ENCODE results near the gene ZNF296. TPM values are rescaled to one million over a fixed set of nuclear protein-coding genes. Genes with fewer than 3 reads are reported as not detected.
A peak's percentile ranks its signal among the peaks of the same experiment; 100 is the strongest.

Gene ZNF296
- total RNA-seq, 1 experiment from 2014 or later = 13.8 TPM

DNA sequence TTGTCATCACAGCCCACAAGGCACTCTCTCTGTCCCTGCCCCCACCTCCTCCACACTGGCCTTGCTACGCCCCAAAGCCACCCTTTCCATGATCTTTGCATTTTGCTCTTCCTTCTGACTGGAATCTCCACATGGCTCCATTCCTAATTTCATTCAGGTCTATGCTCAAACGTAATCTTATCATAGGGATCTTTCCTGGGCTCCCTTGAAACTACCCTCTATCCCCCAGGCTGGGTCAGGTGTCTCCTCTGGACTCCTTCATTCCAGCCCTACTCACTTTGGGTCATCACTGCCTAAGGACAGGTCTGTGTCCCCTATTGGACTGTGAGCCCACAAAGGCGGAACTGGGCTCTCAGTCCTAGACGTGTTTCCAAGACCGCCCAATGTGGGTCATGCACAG lies 5.9 kb upstream of the ZNF296 start (continued):
- TF ChIP-seq, protein P1, sequence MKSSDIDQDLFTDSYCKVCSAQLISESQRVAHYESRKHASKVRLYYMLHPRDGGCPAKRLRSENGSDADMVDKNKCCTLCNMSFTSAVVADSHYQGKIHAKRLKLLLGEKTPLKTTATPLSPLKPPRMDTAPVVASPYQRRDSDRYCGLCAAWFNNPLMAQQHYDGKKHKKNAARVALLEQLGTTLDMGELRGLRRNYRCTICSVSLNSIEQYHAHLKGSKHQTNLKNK (CRISPR knock-in tag; IDR thresholded peaks at IDR 0.05) = no peak
- TF ChIP-seq, protein P2, sequence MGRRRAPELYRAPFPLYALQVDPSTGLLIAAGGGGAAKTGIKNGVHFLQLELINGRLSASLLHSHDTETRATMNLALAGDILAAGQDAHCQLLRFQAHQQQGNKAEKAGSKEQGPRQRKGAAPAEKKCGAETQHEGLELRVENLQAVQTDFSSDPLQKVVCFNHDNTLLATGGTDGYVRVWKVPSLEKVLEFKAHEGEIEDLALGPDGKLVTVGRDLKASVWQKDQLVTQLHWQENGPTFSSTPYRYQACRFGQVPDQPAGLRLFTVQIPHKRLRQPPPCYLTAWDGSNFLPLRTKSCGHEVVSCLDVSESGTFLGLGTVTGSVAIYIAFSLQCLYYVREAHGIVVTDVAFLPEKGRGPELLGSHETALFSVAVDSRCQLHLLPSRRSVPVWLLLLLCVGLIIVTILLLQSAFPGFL (CRISPR knock-in tag; IDR thresholded peaks at IDR 0.05; ENCODE audit: borderline replicate concordance) = no peak
- TF ChIP-seq PRRX2 (CRISPR knock-in tag; IDR thresholded peaks at IDR 0.05) (no peak), GTF2I (CRISPR knock-in tag; conservative IDR thresholded peaks at IDR 0.05) (no peak)
- TF ChIP-seq, protein P3, sequence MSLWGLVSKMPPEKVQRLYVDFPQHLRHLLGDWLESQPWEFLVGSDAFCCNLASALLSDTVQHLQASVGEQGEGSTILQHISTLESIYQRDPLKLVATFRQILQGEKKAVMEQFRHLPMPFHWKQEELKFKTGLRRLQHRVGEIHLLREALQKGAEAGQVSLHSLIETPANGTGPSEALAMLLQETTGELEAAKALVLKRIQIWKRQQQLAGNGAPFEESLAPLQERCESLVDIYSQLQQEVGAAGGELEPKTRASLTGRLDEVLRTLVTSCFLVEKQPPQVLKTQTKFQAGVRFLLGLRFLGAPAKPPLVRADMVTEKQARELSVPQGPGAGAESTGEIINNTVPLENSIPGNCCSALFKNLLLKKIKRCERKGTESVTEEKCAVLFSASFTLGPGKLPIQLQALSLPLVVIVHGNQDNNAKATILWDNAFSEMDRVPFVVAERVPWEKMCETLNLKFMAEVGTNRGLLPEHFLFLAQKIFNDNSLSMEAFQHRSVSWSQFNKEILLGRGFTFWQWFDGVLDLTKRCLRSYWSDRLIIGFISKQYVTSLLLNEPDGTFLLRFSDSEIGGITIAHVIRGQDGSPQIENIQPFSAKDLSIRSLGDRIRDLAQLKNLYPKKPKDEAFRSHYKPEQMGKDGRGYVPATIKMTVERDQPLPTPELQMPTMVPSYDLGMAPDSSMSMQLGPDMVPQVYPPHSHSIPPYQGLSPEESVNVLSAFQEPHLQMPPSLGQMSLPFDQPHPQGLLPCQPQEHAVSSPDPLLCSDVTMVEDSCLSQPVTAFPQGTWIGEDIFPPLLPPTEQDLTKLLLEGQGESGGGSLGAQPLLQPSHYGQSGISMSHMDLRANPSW (CRISPR knock-in tag; conservative IDR thresholded peaks at IDR 0.05; ENCODE audit: low read depth) = no peak

DNA sequence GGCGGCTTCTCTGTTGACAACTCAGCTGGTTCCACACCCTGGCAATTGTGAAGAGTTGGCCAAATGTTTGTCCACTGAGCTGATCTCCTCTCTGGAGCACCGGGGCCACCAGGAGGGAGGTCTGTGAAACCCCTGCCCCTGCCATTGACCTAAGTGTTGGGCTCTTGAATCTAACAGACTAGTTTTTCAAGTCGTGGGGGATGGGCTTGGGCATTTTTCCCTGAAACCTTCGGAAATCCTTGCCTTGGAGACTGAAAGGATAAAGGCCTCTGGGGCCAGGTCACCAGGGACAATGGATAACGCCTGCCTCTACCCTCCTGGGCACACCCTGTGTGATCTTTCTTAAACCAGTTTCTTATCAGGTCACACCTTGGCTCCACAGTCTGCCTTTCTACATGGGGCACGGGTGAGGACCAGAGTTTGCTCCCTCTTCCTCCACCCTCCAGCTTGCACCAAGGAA lies 3.7 kb upstream of the ZNF296 start:
- ATAC-seq (peak; percentile 1), DNase-seq (ENCODE audit: low spot score) (peak; percentile 64)
- Mint-ChIP-seq H3K27ac (peak overlapping the region; percentile 99), H3K9me3 (no peaks in the 10 kb centered on the region), H3K36me3 (peaks cover 14% of the 10 kb centered on the region), H3K27me3 (ENCODE audit: low read depth) (no peaks in the 10 kb centered on the region), H3K4me1 (peaks cover 46% of the 10 kb centered on the region), H3K4me3 (peak overlapping the region; percentile 99)
- TF ChIP-seq, protein P4, sequence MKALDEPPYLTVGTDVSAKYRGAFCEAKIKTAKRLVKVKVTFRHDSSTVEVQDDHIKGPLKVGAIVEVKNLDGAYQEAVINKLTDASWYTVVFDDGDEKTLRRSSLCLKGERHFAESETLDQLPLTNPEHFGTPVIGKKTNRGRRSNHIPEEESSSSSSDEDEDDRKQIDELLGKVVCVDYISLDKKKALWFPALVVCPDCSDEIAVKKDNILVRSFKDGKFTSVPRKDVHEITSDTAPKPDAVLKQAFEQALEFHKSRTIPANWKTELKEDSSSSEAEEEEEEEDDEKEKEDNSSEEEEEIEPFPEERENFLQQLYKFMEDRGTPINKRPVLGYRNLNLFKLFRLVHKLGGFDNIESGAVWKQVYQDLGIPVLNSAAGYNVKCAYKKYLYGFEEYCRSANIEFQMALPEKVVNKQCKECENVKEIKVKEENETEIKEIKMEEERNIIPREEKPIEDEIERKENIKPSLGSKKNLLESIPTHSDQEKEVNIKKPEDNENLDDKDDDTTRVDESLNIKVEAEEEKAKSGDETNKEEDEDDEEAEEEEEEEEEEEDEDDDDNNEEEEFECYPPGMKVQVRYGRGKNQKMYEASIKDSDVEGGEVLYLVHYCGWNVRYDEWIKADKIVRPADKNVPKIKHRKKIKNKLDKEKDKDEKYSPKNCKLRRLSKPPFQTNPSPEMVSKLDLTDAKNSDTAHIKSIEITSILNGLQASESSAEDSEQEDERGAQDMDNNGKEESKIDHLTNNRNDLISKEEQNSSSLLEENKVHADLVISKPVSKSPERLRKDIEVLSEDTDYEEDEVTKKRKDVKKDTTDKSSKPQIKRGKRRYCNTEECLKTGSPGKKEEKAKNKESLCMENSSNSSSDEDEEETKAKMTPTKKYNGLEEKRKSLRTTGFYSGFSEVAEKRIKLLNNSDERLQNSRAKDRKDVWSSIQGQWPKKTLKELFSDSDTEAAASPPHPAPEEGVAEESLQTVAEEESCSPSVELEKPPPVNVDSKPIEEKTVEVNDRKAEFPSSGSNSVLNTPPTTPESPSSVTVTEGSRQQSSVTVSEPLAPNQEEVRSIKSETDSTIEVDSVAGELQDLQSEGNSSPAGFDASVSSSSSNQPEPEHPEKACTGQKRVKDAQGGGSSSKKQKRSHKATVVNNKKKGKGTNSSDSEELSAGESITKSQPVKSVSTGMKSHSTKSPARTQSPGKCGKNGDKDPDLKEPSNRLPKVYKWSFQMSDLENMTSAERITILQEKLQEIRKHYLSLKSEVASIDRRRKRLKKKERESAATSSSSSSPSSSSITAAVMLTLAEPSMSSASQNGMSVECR (CRISPR knock-in tag; IDR thresholded peaks at IDR 0.05; ENCODE audit: borderline replicate concordance) = no peak; the same call in 1 of the 2 replicates
- TF ChIP-seq NR2C2 (CRISPR knock-in tag; IDR thresholded peaks at IDR 0.05) = no peak
- TF ChIP-seq ZNF121 (CRISPR knock-in tag; IDR thresholded peaks at IDR 0.05) = no peak
- TF ChIP-seq TEAD1 (CRISPR knock-in tag; IDR thresholded peaks at IDR 0.05) = 0 out of 2 replicates have a peak, but pooled peaks have one; percentile 18
- TF ChIP-seq, protein P5, sequence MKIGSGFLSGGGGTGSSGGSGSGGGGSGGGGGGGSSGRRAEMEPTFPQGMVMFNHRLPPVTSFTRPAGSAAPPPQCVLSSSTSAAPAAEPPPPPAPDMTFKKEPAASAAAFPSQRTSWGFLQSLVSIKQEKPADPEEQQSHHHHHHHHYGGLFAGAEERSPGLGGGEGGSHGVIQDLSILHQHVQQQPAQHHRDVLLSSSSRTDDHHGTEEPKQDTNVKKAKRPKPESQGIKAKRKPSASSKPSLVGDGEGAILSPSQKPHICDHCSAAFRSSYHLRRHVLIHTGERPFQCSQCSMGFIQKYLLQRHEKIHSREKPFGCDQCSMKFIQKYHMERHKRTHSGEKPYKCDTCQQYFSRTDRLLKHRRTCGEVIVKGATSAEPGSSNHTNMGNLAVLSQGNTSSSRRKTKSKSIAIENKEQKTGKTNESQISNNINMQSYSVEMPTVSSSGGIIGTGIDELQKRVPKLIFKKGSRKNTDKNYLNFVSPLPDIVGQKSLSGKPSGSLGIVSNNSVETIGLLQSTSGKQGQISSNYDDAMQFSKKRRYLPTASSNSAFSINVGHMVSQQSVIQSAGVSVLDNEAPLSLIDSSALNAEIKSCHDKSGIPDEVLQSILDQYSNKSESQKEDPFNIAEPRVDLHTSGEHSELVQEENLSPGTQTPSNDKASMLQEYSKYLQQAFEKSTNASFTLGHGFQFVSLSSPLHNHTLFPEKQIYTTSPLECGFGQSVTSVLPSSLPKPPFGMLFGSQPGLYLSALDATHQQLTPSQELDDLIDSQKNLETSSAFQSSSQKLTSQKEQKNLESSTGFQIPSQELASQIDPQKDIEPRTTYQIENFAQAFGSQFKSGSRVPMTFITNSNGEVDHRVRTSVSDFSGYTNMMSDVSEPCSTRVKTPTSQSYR (CRISPR knock-in tag; IDR thresholded peaks at IDR 0.05) = peak; percentile 20; the same call in 1 of the 2 replicates
- TF ChIP-seq PRRX2 (CRISPR knock-in tag; IDR thresholded peaks at IDR 0.05) = no peak
- TF ChIP-seq FOXK1 (CRISPR knock-in tag; IDR thresholded peaks at IDR 0.05) = 0 out of 2 replicates have a peak, but pooled peaks have one; percentile 32
- no peak for TF ChIP-seq GRHL2 (CRISPR knock-in tag; IDR thresholded peaks at IDR 0.05; ENCODE audit: insufficient replicate concordance, severe bottlenecking)
- TF ChIP-seq HMGA2 (CRISPR knock-in tag; IDR thresholded peaks at IDR 0.05) = no peak
- TF ChIP-seq NR1H2 (CRISPR knock-in tag; IDR thresholded peaks at IDR 0.05) = no peak
- CTCF ChIA-PET = interaction anchor here (0.6 to 2.9 kb wide), 9 partner anchors 10 to 82 kb away, joined by 3 to 23 read pairs (median 3); partner anchors contain the start of gene PPP1R37
- POLR2A ChIA-PET = interaction anchor here (0.7 to 2.7 kb wide), 4 partner anchors 11 to 54 kb away, joined by 3 to 36 read pairs (median 4); partner anchors contain the start of genes CLASRP and PPP1R37
